T-helper 2 cell treated with Interferon-gamma antibody and Interleukin-4, amounts not matched to agents 5 μg/mL and 100 μg/mL, for 36 hours (primary cell): ENCODE measurements around the gene CHCHD2.
A peak's percentile ranks its signal among the peaks of the same experiment; 100 is the strongest.
"Not testable (repeated sequence)": the region's sequence is repeated elsewhere in the genome, so short reads cannot be mapped to it uniquely, and the experiment has no call there.

ENCODE experiments used
- DNase-seq: peaks from one replicate; pipeline ENCODE4 v3.0.0; 2021; ENCODE audit warnings: low spot score
- H3K27ac Mint-ChIP-seq: one replicate; pipeline ENCODE4 v1.8.0; 2021; ENCODE audit warnings: mild to moderate bottlenecking, mixed read lengths
- H3K27me3 Mint-ChIP-seq: one replicate; pipeline ENCODE4 v1.8.0; 2021; ENCODE audit warnings: low read depth, mixed read lengths
- H3K36me3 Mint-ChIP-seq: one replicate; pipeline ENCODE4 v1.8.0; 2021; ENCODE audit warnings: low read depth, mixed read lengths
- H3K4me1 Mint-ChIP-seq: one replicate; pipeline ENCODE4 v1.8.0; 2021; ENCODE audit warnings: low read depth, mixed read lengths
- H3K4me3 Mint-ChIP-seq: one replicate; pipeline ENCODE4 v1.8.0; 2022; ENCODE audit warnings: mild to moderate bottlenecking, moderate library complexity, mixed read lengths
- H3K9me3 Mint-ChIP-seq: one replicate; pipeline ENCODE4 v1.8.0; 2021; ENCODE audit warnings: mixed read lengths

CHCHD2 gene

GRCh38 chr7:56074371-56074791 is 31.9 kb downstream of the CHCHD2 start:
- no peaks in the 10 kb centered on the region for H3K27me3 Mint-ChIP-seq
- peak overlapping the region; percentile 41 for H3K27ac Mint-ChIP-seq
- H3K36me3 Mint-ChIP-seq: peaks cover 26% of the 10 kb centered on the region
- peaks cover 2% of the 10 kb centered on the region for H3K4me1 Mint-ChIP-seq
- H3K4me3 Mint-ChIP-seq: no peak overlapping the region
- H3K9me3 Mint-ChIP-seq: no peaks in the 10 kb centered on the region
- peak; percentile 60 for DNase-seq

GRCh38 chr7:56066376-56066775 is 39.9 kb downstream of the CHCHD2 start:
- H3K27me3 Mint-ChIP-seq, H3K9me3 Mint-ChIP-seq, H3K27ac Mint-ChIP-seq, H3K4me3 Mint-ChIP-seq, DNase-seq: not testable (repeated sequence)
- peaks cover 41% of the 10 kb centered on the region for H3K36me3 Mint-ChIP-seq
- H3K4me1 Mint-ChIP-seq: peaks cover 27% of the 10 kb centered on the region

- H3K9me3 Mint-ChIP-seq: no peaks in the 10 kb centered on the region
- peak; percentile 92 for DNase-seq
- H3K4me3 Mint-ChIP-seq: peak within 1 kb of the TSS; percentile 94
- peaks cover 27% of the 10 kb centered on the region for H3K4me1 Mint-ChIP-seq
- no peaks in the 10 kb centered on the region for H3K27me3 Mint-ChIP-seq
- H3K36me3 Mint-ChIP-seq: peaks cover 55% of the 10 kb centered on the region
- peak within 1 kb of the TSS; percentile 92 for H3K27ac Mint-ChIP-seq
Measured at GRCh38 chr7:56063882-56064625, 42.2 kb downstream of the CHCHD2 start, which contains the start of gene SUMF2. TSS of gene SUMF2 (plus strand) at chr7:56064286. CDS start at chr7:56064312, 26 bp downstream.

GRCh38 chr7:56063500-56063881 is 42.8 kb downstream of the CHCHD2 start:
- H3K36me3 Mint-ChIP-seq: peaks cover 55% of the 10 kb centered on the region
- H3K4me1 Mint-ChIP-seq: peaks cover 27% of the 10 kb centered on the region
- peak overlapping the region; percentile 94 for H3K4me3 Mint-ChIP-seq

GRCh38 chr7:56062382-56062781 is 43.9 kb downstream of the CHCHD2 start:
- H3K27me3 Mint-ChIP-seq: no peaks in the 10 kb centered on the region
- H3K4me1 Mint-ChIP-seq: peaks cover 27% of the 10 kb centered on the region
- no peaks in the 10 kb centered on the region for H3K9me3 Mint-ChIP-seq
- H3K4me3 Mint-ChIP-seq: peak overlapping the region; percentile 33
- no peak for DNase-seq
- H3K36me3 Mint-ChIP-seq: peaks cover 63% of the 10 kb centered on the region
- peak overlapping the region; percentile 77 for H3K27ac Mint-ChIP-seq

More at GRCh38 chr7:56063500-56063881, 42.8 kb downstream of the CHCHD2 start:
- no peaks in the 10 kb centered on the region for H3K9me3 Mint-ChIP-seq
- DNase-seq: no peak
- H3K27me3 Mint-ChIP-seq: no peaks in the 10 kb centered on the region
- H3K27ac Mint-ChIP-seq: peak overlapping the region; percentile 92

GRCh38 chr7:56053993-56054392 is 52.3 kb downstream of the CHCHD2 start:
- Mint-ChIP-seq H3K4me1 (peaks cover 30% of the 10 kb centered on the region), H3K27me3 (no peaks in the 10 kb centered on the region), H3K4me3 (peak overlapping the region; percentile 59), H3K9me3 (no peaks in the 10 kb centered on the region), H3K27ac (peak overlapping the region; percentile 41), H3K36me3 (peaks cover 57% of the 10 kb centered on the region)
- DNase-seq: no peak

- Mint-ChIP-seq H3K4me1 (peaks cover 30% of the 10 kb centered on the region), H3K27ac (no peak overlapping the region)
Measured at GRCh38 chr7:56053379-56053778, 52.9 kb downstream of the CHCHD2 start.

More at GRCh38 chr7:56053379-56053778, 52.9 kb downstream of the CHCHD2 start:
- no peaks in the 10 kb centered on the region for H3K9me3 Mint-ChIP-seq
- peaks cover 52% of the 10 kb centered on the region for H3K36me3 Mint-ChIP-seq
- H3K27me3 Mint-ChIP-seq: no peaks in the 10 kb centered on the region
- no peak for DNase-seq
- peak overlapping the region; percentile 90 for H3K4me3 Mint-ChIP-seq
